Activated CD4-positive, alpha-beta T cell treated with anti-CD3 and anti-CD28 coated beads, Interleukin-10, Interleukin-2, amounts not matched to agents 100 ng/mL and 50 ng/mL, durations not matched to agents 16 hours and 8 hours (primary cell): ENCODE results near the gene ZSCAN21.
A peak's percentile ranks its signal among the peaks of the same experiment; 100 is the strongest.

Source experiments
- DNase-seq: peaks from one replicate; pipeline ENCODE4 v3.0.0-alpha.2; 2020

Gene ZSCAN21

GRCh38 chr7:100079024-100079560, 29.5 kb downstream of the ZSCAN21 start:
- no peak for DNase-seq

- no peak for DNase-seq
These were observed 31.4 kb downstream of the ZSCAN21 start for GRCh38 chr7:100080907-100081534.

- peak; percentile 99 for DNase-seq
These were observed 32.0 kb downstream of the ZSCAN21 start, which contains the start of gene ZNF3 for GRCh38 chr7:100081535-100082102. TSS of gene ZNF3 (minus strand) at chr7:100081723. CDS start at chr7:100077357, 4,366 bp downstream.

- no peak for DNase-seq
These were observed 33.4 kb downstream of the ZSCAN21 start for GRCh38 chr7:100082978-100083377.

- DNase-seq = no peak
These were observed 35.9 kb downstream of the ZSCAN21 start for GRCh38 chr7:100085515-100085914.

- no peak for DNase-seq
These were observed 37.6 kb downstream of the ZSCAN21 start for GRCh38 chr7:100087055-100087750.

- DNase-seq = no peak
These were observed 38.6 kb downstream of the ZSCAN21 start for GRCh38 chr7:100088095-100088620.

- DNase-seq = peak; percentile 88
These were observed 39.3 kb downstream of the ZSCAN21 start, which contains the start of gene COPS6 for GRCh38 chr7:100088621-100089457. TSS of gene COPS6 (plus strand) at chr7:100088969. CDS start at chr7:100088991, 22 bp downstream.

GRCh38 chr7:100089458-100090196, 40.1 kb downstream of the ZSCAN21 start:
- no peak for DNase-seq

- no peak for DNase-seq
These were observed 41.2 kb downstream of the ZSCAN21 start for GRCh38 chr7:100090527-100091410.

- DNase-seq = no peak
These were observed 42.0 kb downstream of the ZSCAN21 start for GRCh38 chr7:100091411-100092181.

GRCh38 chr7:100093054-100093453, 43.5 kb downstream of the ZSCAN21 start:
- DNase-seq = no peak

- DNase-seq = no peak
These were observed 43.9 kb downstream of the ZSCAN21 start for GRCh38 chr7:100093498-100093897.

GRCh38 chr7:100093925-100094486, 44.4 kb downstream of the ZSCAN21 start:
- no peak for DNase-seq

GRCh38 chr7:100095289-100095688, 45.7 kb downstream of the ZSCAN21 start:
- no peak for DNase-seq

GRCh38 chr7:100095704-100096103, 46.1 kb downstream of the ZSCAN21 start:
- DNase-seq = no peak

GRCh38 chr7:100098913-100099312, 49.3 kb downstream of the ZSCAN21 start:
- DNase-seq = no peak

GRCh38 chr7:100099452-100099851, 49.9 kb downstream of the ZSCAN21 start:
- no peak for DNase-seq

GRCh38 chr7:100100420-100101015, 50.9 kb downstream of the ZSCAN21 start:
- DNase-seq = peak; percentile 92
